Stomach (tissue), 9 donors: Measurements from ENCODE around the gene SVOPL. TPM values are rescaled to one million over a fixed set of nuclear protein-coding genes. Genes with fewer than 3 reads are reported as not detected.

Experiments
- DNase-seq, 2 donors: peaks; one replicate each; pipeline versions ENCODE4 v3.0.0 to v3.0.0-alpha.2; 2013 to 2019
- H3K27ac ChIP-seq, 5 donors: fragments of 200-600 bp in 4 of 5; sonication (generic) in 4 of 5; one replicate each; pipeline ENCODE4 v1.5.1; 2013 to 2019; ENCODE audit warnings: mild to moderate bottlenecking in 1 of 5, moderate library complexity in 1 of 5
- H3K27me3 ChIP-seq, 3 donors: fragments of 200-600 bp; sonication (generic); one replicate each; pipeline ENCODE4 v1.5.1; 2017 to 2019; ENCODE audit warnings: mixed run types in 1 of 3
- H3K36me3 ChIP-seq, 4 donors: fragments of 200-600 bp; sonication (generic); 1 replicate in 3 of 4; 2 replicates in 1 of 4; pipeline ENCODE4 v1.5.1; 2016 to 2019
- H3K4me1 ChIP-seq, 4 donors: fragments of 200-600 bp; sonication (generic); one replicate each; pipeline ENCODE4 v1.5.1; 2016 to 2019
- H3K4me3 ChIP-seq, 4 donors: fragments of 200-600 bp; sonication (generic) in 3 of 4; one replicate each; pipeline ENCODE4 v1.5.1; 2016 to 2019; ENCODE audit warnings: mild to moderate bottlenecking in 1 of 4
- H3K9me3 ChIP-seq, 4 donors: fragments of 200-600 bp; sonication (generic); one replicate each; pipeline ENCODE4 v1.5.1; 2016 to 2019
- CTCF ChIP-seq, 7 experiments: fragments of 450-650 bp in 4 of 7; fragments of 200-600 bp in 3 of 7; sonication (generic) in 3 of 7; IDR thresholded peaks; one replicate each; pipeline ENCODE4 v1.5.1; 2016 to 2019; ENCODE audit warnings: antibody characterized with exemption in 7 of 7, control low read depth in 2 of 7, mild to moderate bottlenecking in 1 of 7
- EP300 ChIP-seq: sonication (generic); formaldehyde crosslinking; IDR thresholded peaks from one replicate; pipeline ENCODE4 v1.6.1; 2017; ENCODE audit warnings: antibody characterized with exemption
- POLR2A ChIP-seq, 4 donors: fragments of 450-650 bp; IDR thresholded peaks; one replicate each; pipeline ENCODE4 v1.6.1; 2016; ENCODE audit warnings: antibody characterized with exemption in 4 of 4, control low read depth in 2 of 4, mild to moderate bottlenecking in 1 of 4, moderate library complexity in 1 of 4
- POLR2AphosphoS5 ChIP-seq, 3 donors: sonication (generic); formaldehyde crosslinking; IDR thresholded peaks; one replicate each; pipeline ENCODE4 v1.6.1; 2016; ENCODE audit warnings: antibody characterized with exemption in 3 of 3
- WGBS, 5 donors: extraction: QIAGEN DNeasy Blood & Tissue Kit in 3 of 5; methylation state at CpG; one replicate each; pipeline versions ENCODE4 v1.1.5 to v1.1.7; 2013 to 2018; 5-methylcytosine and 5-hydroxymethylcytosine counted together
- intact Hi-C: fragments of 100-400 bp; cut with DNase I; formaldehyde crosslinking; loops from one replicate; pipeline ENCODE4 v1.15.1; 2023; ENCODE audit warnings: low total_unique reads
- polyA plus RNA-seq, 3 donors: library from polyadenylated mRNA; stranded (reverse); fragments of 200-250 nt; gene quantifications; one replicate each; pipeline ENCODE4 v1.2.3, GENCODE V29; 2013
- total RNA-seq, 5 donors: library from RNA; depleted of rRNA; stranded (reverse); fragments of >200 nt; gene quantifications; one replicate each; pipeline versions ENCODE4 v1.1.0 to v1.2.3, GENCODE V29; 2014 to 2016
- donor health status: healthy with polysubstance abuse.
- donor health status: Bipolar disorder and iron deficiency.
- donor health status: healthy.

Gene SVOPL
- total and polyA plus RNA-seq, 8 donors: under 0.01 to 2.3 (median 0.13) TPM; not detected in 5

GRCh38 chr7:138662076-138662990 lies 38.8 kb downstream of the SVOPL start:
- TF ChIP-seq CTCF (IDR thresholded peaks at IDR 0.05): no peak
- intact Hi-C loops: no loop called here
- DNase-seq: no peak
- H3K4me1 ChIP-seq: peaks cover 0 to 11% (median 6%) of the 10 kb centered on the region in 4 donors
- peaks cover 0 to 3% (median 0%) of the 10 kb centered on the region in 4 donors for H3K9me3 ChIP-seq
- no peak overlapping the region for H3K4me3 ChIP-seq
- H3K27ac ChIP-seq: no peak overlapping the region
- 74 to 88% (median 82%) methylated on average over 5 of the region's 5 CpGs for WGBS, 5 donors
- no peaks in the 10 kb centered on the region for H3K36me3 ChIP-seq
- H3K27me3 ChIP-seq: peaks cover 0 to 23% (median 0%) of the 10 kb centered on the region in 3 donors

- 67 to 79% (median 74%) methylated on average over 9 of the region's 9 CpGs for WGBS, 5 donors
- Histone ChIP-seq H3K27me3 (peaks cover 0 to 23% (median 0%) of the 10 kb centered on the region in 3 donors), H3K4me1 (peaks cover 0 to 11% (median 6%) of the 10 kb centered on the region in 4 donors), H3K27ac (no peak overlapping the region), H3K36me3 (no peaks in the 10 kb centered on the region), H3K9me3 (peaks cover 0 to 3% (median 0%) of the 10 kb centered on the region in 4 donors), H3K4me3 (no peak overlapping the region)
- intact Hi-C loops: no loop called here
- TF ChIP-seq EP300 (no peak), POLR2AphosphoS5 (IDR thresholded peaks at IDR 0.05) (no peak), POLR2A (IDR thresholded peaks at IDR 0.05) (no peak), CTCF (IDR thresholded peaks at IDR 0.05) (no peak)
- DNase-seq: no peak
Observed at GRCh38 chr7:138661069-138661635, 40.0 kb downstream of the SVOPL start.

- 75 to 89% (median 86%) methylated on average over 4 of the region's 4 CpGs for WGBS, 5 donors
- H3K27me3 ChIP-seq: peaks cover 0 to 3% (median 0%) of the 10 kb centered on the region in 3 donors
- H3K27ac ChIP-seq: no peak overlapping the region
- TF ChIP-seq EP300: no peak
- no peak for TF ChIP-seq CTCF (IDR thresholded peaks at IDR 0.05)
- no peak for TF ChIP-seq POLR2A (IDR thresholded peaks at IDR 0.05)
- no peak for TF ChIP-seq POLR2AphosphoS5 (IDR thresholded peaks at IDR 0.05)
- H3K36me3 ChIP-seq: no peaks in the 10 kb centered on the region
- H3K4me1 ChIP-seq: peaks cover 0 to 4% (median 0%) of the 10 kb centered on the region in 4 donors
- intact Hi-C loops: no loop called here
- DNase-seq: no peak
- H3K9me3 ChIP-seq: peaks cover 0 to 15% (median 14%) of the 10 kb centered on the region in 4 donors
- H3K4me3 ChIP-seq: no peak overlapping the region
Observed at GRCh38 chr7:138658889-138659288, 42.3 kb downstream of the SVOPL start.

GRCh38 chr7:138657854-138658386 lies 43.2 kb downstream of the SVOPL start:
- no peak for DNase-seq
- TF ChIP-seq CTCF (IDR thresholded peaks at IDR 0.05): no peak
- no peak for TF ChIP-seq EP300
- TF ChIP-seq POLR2A (IDR thresholded peaks at IDR 0.05): no peak
- no peak for TF ChIP-seq POLR2AphosphoS5 (IDR thresholded peaks at IDR 0.05)
- intact Hi-C loops: no loop called here
- H3K4me3 ChIP-seq: no peak overlapping the region
- H3K9me3 ChIP-seq: peaks cover 0 to 25% (median 18%) of the 10 kb centered on the region in 4 donors
- no peaks in the 10 kb centered on the region for H3K27me3 ChIP-seq
- H3K4me1 ChIP-seq: no peaks in the 10 kb centered on the region
- 79 to 96% (median 91%) methylated on average over 4 of the region's 4 CpGs for WGBS, 5 donors
- H3K27ac ChIP-seq: no peak overlapping the region
- H3K36me3 ChIP-seq: no peaks in the 10 kb centered on the region
